WTC11 (cell line): ENCODE measurements around the gene NAT8L. TPM values are rescaled to one million over a fixed set of nuclear protein-coding genes. Genes with fewer than 3 reads are reported as not detected.

Source experiments
- ATAC-seq: fragments of 200-7000 bp; cut with Tn5 transposase; 2 replicates; pipeline ENCODE4 v1.10.0; 2021; ENCODE audit warnings: mild to moderate bottlenecking, moderate library complexity
- CTCF ChIA-PET: fragments of 300-600 bp; sonication (Branson Sonifier 250); formaldehyde crosslinking; loops from one replicate; lab custom pipeline; 2021; ENCODE audit warnings: antibody characterized with exemption; lab: Charles Lee
- POLR2A ChIA-PET: fragments of 350-600 bp; sonication (Branson Sonifier 250); formaldehyde crosslinking; loops from one replicate; lab custom pipeline; 2021; ENCODE audit warnings: antibody characterized with exemption; lab: Charles Lee
- DNase-seq: peaks from one replicate; pipeline ENCODE4 v3.0.0; 2021; ENCODE audit warnings: low spot score
- H3K27ac Mint-ChIP-seq: 2 replicates; pipeline ENCODE4 v1.8.0; 2021; ENCODE audit warnings: mixed read lengths
- H3K27me3 Mint-ChIP-seq: 2 replicates; pipeline ENCODE4 v1.8.0; 2021; ENCODE audit warnings: low read depth, mild to moderate bottlenecking, moderate library complexity, mixed read lengths
- H3K36me3 Mint-ChIP-seq: 2 replicates; pipeline ENCODE4 v1.8.0; 2021; ENCODE audit warnings: mixed read lengths
- H3K4me1 Mint-ChIP-seq: 2 replicates; pipeline ENCODE4 v1.8.0; 2022; ENCODE audit warnings: mixed read lengths
- H3K4me3 Mint-ChIP-seq: 2 replicates; pipeline ENCODE4 v1.8.0; 2021; ENCODE audit warnings: mild to moderate bottlenecking, moderate library complexity, mixed read lengths
- H3K9me3 Mint-ChIP-seq: 2 replicates; pipeline ENCODE4 v1.8.0; 2021; ENCODE audit warnings: mixed read lengths
- ATF3 ChIP-seq: sonication (generic); formaldehyde crosslinking; conservative IDR thresholded peaks from 2 replicates; pipeline ENCODE4 v1.8.1; 2022; ENCODE audit warnings: mild to moderate bottlenecking, missing genetic modification reagents
- CREM ChIP-seq: sonication (generic); formaldehyde crosslinking; IDR thresholded peaks from 2 replicates; pipeline ENCODE4 v1.8.1; 2022; ENCODE audit warnings: mild to moderate bottlenecking, missing genetic modification reagents, moderate library complexity
- E2F1 ChIP-seq: sonication (generic); formaldehyde crosslinking; IDR thresholded peaks from 2 replicates; pipeline ENCODE4 v1.8.0; 2022; ENCODE audit warnings: mild to moderate bottlenecking, missing genetic modification reagents
- ELF4 ChIP-seq: sonication (generic); formaldehyde crosslinking; IDR thresholded peaks from 2 replicates; pipeline ENCODE4 v1.8.1; 2022; ENCODE audit warnings: low read depth, mild to moderate bottlenecking, moderate library complexity, missing genetic modification reagents
- KAT7 ChIP-seq: sonication (generic); formaldehyde crosslinking; IDR thresholded peaks from 2 replicates; pipeline ENCODE4 v1.8.1; 2023; ENCODE audit warnings: missing genetic modification reagents, mild to moderate bottlenecking, borderline replicate concordance
- MXD4 ChIP-seq: fragments of 250-450 bp; sonication (Bioruptor Pico); IDR thresholded peaks from 2 replicates; pipeline ENCODE4 v1.8.0; 2021; ENCODE audit warnings: mild to moderate bottlenecking, moderate library complexity, borderline replicate concordance
- NFE2L1 ChIP-seq: sonication (generic); formaldehyde crosslinking; IDR thresholded peaks from 2 replicates; pipeline ENCODE4 v1.8.1; 2023; ENCODE audit warnings: missing genetic modification reagents
- NR1H2 ChIP-seq: sonication (generic); formaldehyde crosslinking; IDR thresholded peaks from 2 replicates; pipeline ENCODE4 v1.9.0; 2021; ENCODE audit warnings: mild to moderate bottlenecking, moderate library complexity, missing genetic modification reagents
- NR2C2 ChIP-seq: sonication (generic); formaldehyde crosslinking; IDR thresholded peaks from 2 replicates; pipeline ENCODE4 v1.8.0; 2022; ENCODE audit warnings: mild to moderate bottlenecking, missing genetic modification reagents
- PRRX2 ChIP-seq: fragments of 250-450 bp; sonication (Bioruptor Pico); IDR thresholded peaks from 2 replicates; pipeline ENCODE4 v1.8.0; 2021; ENCODE audit warnings: mild to moderate bottlenecking
- RELA ChIP-seq: sonication (generic); formaldehyde crosslinking; IDR thresholded peaks from 2 replicates; pipeline ENCODE4 v1.8.1; 2022; ENCODE audit warnings: missing genetic modification reagents, mild to moderate bottlenecking, borderline replicate concordance
- SMAD4 ChIP-seq: sonication (generic); formaldehyde crosslinking; IDR thresholded peaks from 2 replicates; pipeline ENCODE4 v1.8.0; 2022; ENCODE audit warnings: mild to moderate bottlenecking, missing genetic modification reagents
- SP1 ChIP-seq: sonication (generic); formaldehyde crosslinking; conservative IDR thresholded peaks from 2 replicates; pipeline ENCODE4 v1.8.1; 2022; ENCODE audit warnings: missing genetic modification reagents
- TEAD1 ChIP-seq: sonication (generic); formaldehyde crosslinking; IDR thresholded peaks from 2 replicates; pipeline ENCODE4 v1.8.0; 2022; ENCODE audit warnings: mild to moderate bottlenecking, missing genetic modification reagents
- TEAD4 ChIP-seq: sonication (generic); formaldehyde crosslinking; IDR thresholded peaks from 2 replicates; pipeline ENCODE4 v1.8.0; 2022; ENCODE audit warnings: mild to moderate bottlenecking, missing genetic modification reagents
- ZNF138 ChIP-seq: sonication (generic); formaldehyde crosslinking; conservative IDR thresholded peaks from 2 replicates; pipeline ENCODE4 v1.8.1; 2022; ENCODE audit warnings: mild to moderate bottlenecking, moderate library complexity, missing genetic modification reagents
- ZNF263 ChIP-seq: sonication (generic); formaldehyde crosslinking; IDR thresholded peaks from 2 replicates; pipeline ENCODE4 v1.8.1; 2022; ENCODE audit warnings: low read depth, mild to moderate bottlenecking, moderate library complexity, missing genetic modification reagents
- total RNA-seq: library from RNA; stranded (reverse); gene quantifications from 3 replicates; pipeline ENCODE4 v1.2.3, GENCODE V29; 2021
- TF ChIP-seq, protein P1 (sequence below): fragments of 250-450 bp; sonication (Bioruptor Pico); IDR thresholded peaks from 2 replicates; pipeline ENCODE4 v1.9.0; 2021; ENCODE audit warnings: mild to moderate bottlenecking
- TF ChIP-seq, protein P2 (sequence below): sonication (generic); formaldehyde crosslinking; IDR thresholded peaks from 2 replicates; pipeline ENCODE4 v1.8.1; 2022; ENCODE audit warnings: mild to moderate bottlenecking, moderate library complexity, missing genetic modification reagents
- TF ChIP-seq, protein P3 (sequence below): sonication (generic); formaldehyde crosslinking; IDR thresholded peaks from 2 replicates; pipeline ENCODE4 v1.8.0; 2023; ENCODE audit warnings: mild to moderate bottlenecking, missing genetic modification reagents
- TF ChIP-seq, protein P4 (sequence below): fragments of 250-450 bp; sonication (Bioruptor Pico); IDR thresholded peaks from 2 replicates; pipeline ENCODE4 v1.9.0; 2021; ENCODE audit warnings: moderate library complexity, mild to moderate bottlenecking, inconsistent platforms, borderline replicate concordance
- TF ChIP-seq, protein P5 (sequence below): sonication (generic); formaldehyde crosslinking; IDR thresholded peaks from 2 replicates; pipeline ENCODE4 v1.8.1; 2022; ENCODE audit warnings: mild to moderate bottlenecking, missing genetic modification reagents, moderate library complexity, borderline replicate concordance

The NAT8L gene
- total RNA-seq, 1 experiment from 2014 or later, result 20.0 TPM

GRCh38 chr4:2065106-2065930 is 6.2 kb downstream of the NAT8L start:
- peaks cover 16% of the 10 kb centered on the region for H3K27me3 Mint-ChIP-seq
- peaks cover 7% of the 10 kb centered on the region for H3K4me1 Mint-ChIP-seq
- peak; percentile 6 for DNase-seq
- H3K4me3 Mint-ChIP-seq, result no peak overlapping the region
- H3K9me3 Mint-ChIP-seq, result no peaks in the 10 kb centered on the region
- no peaks in the 10 kb centered on the region for H3K36me3 Mint-ChIP-seq
- no peak overlapping the region for H3K27ac Mint-ChIP-seq
- CTCF ChIA-PET, result no interaction called here
- TF ChIP-seq ELF4 (CRISPR knock-in tag) (no peak), PRRX2 (CRISPR knock-in tag) (no peak), TEAD1 (CRISPR knock-in tag) (no peak), TEAD4 (no peak), ATF3 (CRISPR knock-in tag) (no peak), RELA (no peak), E2F1 (CRISPR knock-in tag) (no peak), MXD4 (no peak), SMAD4 (CRISPR knock-in tag) (no peak), NR2C2 (CRISPR knock-in tag) (no peak), ZNF138 (CRISPR knock-in tag) (no peak), NR1H2 (CRISPR knock-in tag) (no peak), SP1 (no peak), KAT7 (CRISPR knock-in tag) (no peak), CREM (CRISPR knock-in tag) (no peak)
- TF ChIP-seq, protein P1, sequence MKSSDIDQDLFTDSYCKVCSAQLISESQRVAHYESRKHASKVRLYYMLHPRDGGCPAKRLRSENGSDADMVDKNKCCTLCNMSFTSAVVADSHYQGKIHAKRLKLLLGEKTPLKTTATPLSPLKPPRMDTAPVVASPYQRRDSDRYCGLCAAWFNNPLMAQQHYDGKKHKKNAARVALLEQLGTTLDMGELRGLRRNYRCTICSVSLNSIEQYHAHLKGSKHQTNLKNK (CRISPR knock-in tag), result no peak
- TF ChIP-seq, protein P2, sequence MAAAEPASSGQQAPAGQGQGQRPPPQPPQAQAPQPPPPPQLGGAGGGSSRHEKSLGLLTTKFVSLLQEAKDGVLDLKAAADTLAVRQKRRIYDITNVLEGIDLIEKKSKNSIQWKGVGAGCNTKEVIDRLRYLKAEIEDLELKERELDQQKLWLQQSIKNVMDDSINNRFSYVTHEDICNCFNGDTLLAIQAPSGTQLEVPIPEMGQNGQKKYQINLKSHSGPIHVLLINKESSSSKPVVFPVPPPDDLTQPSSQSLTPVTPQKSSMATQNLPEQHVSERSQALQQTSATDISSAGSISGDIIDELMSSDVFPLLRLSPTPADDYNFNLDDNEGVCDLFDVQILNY (CRISPR knock-in tag), result no peak
- TF ChIP-seq, protein P3, sequence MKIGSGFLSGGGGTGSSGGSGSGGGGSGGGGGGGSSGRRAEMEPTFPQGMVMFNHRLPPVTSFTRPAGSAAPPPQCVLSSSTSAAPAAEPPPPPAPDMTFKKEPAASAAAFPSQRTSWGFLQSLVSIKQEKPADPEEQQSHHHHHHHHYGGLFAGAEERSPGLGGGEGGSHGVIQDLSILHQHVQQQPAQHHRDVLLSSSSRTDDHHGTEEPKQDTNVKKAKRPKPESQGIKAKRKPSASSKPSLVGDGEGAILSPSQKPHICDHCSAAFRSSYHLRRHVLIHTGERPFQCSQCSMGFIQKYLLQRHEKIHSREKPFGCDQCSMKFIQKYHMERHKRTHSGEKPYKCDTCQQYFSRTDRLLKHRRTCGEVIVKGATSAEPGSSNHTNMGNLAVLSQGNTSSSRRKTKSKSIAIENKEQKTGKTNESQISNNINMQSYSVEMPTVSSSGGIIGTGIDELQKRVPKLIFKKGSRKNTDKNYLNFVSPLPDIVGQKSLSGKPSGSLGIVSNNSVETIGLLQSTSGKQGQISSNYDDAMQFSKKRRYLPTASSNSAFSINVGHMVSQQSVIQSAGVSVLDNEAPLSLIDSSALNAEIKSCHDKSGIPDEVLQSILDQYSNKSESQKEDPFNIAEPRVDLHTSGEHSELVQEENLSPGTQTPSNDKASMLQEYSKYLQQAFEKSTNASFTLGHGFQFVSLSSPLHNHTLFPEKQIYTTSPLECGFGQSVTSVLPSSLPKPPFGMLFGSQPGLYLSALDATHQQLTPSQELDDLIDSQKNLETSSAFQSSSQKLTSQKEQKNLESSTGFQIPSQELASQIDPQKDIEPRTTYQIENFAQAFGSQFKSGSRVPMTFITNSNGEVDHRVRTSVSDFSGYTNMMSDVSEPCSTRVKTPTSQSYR (CRISPR knock-in tag), result no peak
- TF ChIP-seq, protein P4, sequence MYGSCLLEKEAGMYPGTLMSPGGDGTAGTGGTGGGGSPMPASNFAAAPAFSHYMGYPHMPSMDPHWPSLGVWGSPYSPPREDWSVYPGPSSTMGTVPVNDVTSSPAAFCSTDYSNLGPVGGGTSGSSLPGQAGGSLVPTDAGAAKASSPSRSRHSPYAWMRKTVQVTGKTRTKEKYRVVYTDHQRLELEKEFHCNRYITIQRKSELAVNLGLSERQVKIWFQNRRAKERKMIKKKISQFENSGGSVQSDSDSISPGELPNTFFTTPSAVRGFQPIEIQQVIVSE (CRISPR knock-in tag), result no peak
- TF ChIP-seq, all 79 proteins: peak for 0
- ATAC-seq, result no peak
- POLR2A ChIA-PET, result no interaction called here

DNA sequence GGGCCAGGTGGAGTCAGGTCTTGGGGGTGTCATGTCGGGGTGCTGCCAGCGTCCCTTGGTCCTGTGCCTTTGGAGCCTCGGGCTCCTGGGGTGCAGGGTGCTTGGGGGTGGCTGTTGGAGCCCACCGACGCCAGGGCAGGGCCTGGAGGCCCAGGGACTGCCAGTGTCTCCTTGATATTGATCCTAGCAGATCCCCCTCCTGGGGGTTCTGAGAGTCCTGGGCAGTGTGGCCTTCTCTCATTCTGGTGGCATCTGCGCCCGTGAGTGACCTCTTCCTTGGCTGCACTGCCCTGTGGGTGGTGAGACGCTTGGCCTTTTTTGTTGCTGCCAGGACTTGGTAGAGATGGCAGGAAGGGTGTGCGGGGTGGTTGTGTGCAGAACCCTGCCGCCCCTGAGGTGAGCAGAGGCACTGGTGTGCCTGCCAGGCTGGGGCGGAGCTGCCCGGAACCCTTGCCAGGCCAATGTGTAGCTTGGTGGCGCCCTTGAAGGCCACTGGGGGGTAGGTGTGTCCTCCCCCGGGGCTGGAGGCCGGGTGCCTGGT is 7.0 kb downstream of the NAT8L start:
- POLR2A ChIA-PET, result no interaction called here
- CTCF ChIA-PET, result interaction anchor here (0.6 kb wide), 1 partner anchor 298 kb away, joined by 3 read pairs; no protein-coding TSS in a partner anchor

More for the DNA sequence above, 7.0 kb downstream of the NAT8L start:
- TF ChIP-seq ZNF263 (no peak), NFE2L1 (no peak)
- TF ChIP-seq, protein P5, sequence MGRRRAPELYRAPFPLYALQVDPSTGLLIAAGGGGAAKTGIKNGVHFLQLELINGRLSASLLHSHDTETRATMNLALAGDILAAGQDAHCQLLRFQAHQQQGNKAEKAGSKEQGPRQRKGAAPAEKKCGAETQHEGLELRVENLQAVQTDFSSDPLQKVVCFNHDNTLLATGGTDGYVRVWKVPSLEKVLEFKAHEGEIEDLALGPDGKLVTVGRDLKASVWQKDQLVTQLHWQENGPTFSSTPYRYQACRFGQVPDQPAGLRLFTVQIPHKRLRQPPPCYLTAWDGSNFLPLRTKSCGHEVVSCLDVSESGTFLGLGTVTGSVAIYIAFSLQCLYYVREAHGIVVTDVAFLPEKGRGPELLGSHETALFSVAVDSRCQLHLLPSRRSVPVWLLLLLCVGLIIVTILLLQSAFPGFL (CRISPR knock-in tag), result no peak
- TF ChIP-seq, protein P2 (CRISPR knock-in tag), result no peak
- Mint-ChIP-seq H3K36me3 (no peaks in the 10 kb centered on the region), H3K27me3 (peaks cover 10% of the 10 kb centered on the region), H3K4me3 (no peak overlapping the region), H3K9me3 (no peaks in the 10 kb centered on the region), H3K27ac (no peak overlapping the region), H3K4me1 (peaks cover 8% of the 10 kb centered on the region)
- DNase-seq (peak; percentile 8), ATAC-seq (no peak)
